ENCODE measurements around the gene GPS1.

GPS1 gene

DNA sequence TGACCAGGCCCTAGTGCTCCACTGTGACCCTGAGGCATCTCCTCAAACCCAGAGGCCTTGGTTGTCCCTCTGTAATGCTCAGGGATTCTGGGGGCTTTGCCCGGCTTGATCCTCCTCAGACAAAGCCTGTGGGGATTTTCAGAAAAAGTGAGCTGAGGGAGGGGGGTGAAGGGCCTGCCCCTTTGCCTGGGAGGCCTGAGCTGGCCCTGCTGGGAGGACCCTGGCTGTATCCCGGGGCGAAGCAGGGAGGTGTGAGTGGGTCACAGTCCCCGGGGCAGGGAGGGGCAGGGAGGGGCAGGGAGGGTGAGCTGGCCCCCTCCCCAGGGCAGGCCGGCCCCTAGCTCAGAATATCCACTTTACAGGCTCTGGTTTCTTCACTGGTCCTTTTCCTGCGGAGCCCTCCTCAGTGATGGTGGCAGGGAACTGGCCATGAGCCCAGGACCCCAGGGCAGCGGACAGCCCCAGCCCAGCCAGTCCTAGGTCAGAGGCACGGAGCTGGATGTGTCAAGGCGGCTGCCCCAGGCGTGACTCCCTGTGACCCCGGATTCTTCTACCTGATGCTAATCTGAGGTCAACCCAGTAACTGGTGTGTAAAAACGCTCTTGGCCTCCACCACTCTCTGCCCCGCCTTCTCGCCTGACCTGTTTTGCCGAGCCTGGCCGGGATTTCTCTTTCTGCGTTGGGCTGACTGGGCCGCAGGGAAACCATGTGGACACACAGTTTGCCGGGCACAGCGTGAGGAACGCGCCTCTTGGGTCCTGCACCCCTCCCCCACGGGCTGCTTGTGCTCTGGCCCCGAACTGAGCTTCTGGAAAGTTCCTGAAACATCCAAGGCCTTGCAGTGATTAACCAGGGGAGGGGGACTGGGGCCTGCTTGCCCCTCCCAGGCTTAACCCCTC is 52.1 kb downstream of the GPS1 start:
- no peak for DNase-seq (ENCODE audit: low spot score)

DNA sequence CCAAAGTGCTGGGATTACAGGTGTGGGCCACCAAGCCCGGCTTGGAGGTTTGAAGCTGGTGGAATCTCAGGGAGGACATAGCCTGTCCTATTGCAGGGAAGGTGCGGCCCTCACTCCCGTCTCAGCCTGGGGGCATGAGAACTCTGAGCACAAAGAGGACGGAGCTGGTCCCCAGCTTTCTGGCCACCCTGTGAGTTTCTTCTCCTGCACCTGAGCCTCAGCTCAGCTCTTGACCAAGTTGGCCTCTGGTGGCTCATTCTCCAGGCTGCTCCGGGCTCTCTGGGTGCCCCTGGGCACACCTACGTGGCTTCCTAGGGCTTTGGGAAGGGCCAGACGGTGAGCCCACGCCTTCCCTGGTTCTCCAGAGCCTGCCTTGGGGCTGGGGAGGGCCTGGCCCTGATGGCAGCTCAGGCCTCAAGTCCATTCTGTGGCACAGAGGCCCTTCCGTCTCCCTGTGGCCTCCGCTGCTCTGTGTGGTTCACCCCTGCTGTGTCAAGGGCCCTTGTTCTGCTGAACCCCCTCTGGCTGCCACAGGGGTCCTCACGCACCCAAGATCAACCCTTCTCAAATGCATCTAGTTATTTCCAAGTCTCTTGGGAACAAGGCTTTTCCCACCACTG is 53.2 kb downstream of the GPS1 start:
- no peak for DNase-seq (ENCODE audit: low spot score)

DNA sequence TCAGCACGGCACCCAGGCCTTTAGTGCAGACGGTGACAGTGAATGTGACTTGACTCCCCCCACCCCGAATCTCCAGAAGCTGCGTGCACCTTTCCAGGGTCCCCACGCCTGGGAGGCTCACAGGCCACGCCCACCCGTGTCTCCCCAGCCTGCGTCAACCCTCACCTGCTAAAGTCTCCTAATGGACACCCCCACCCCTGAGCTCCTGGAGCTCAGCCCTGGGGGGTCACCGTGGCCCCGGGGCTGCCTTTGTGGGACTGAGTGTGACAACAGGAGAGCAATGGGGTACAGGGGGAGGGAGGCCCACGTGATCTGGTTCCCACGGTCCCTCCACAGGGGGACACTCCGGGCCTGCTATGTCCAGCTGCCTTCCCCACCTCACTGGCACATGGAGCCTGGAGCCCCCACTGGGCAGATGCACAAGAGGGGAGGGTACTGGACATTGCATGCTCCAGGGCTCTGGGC is 53.8 kb downstream of the GPS1 start:
- DNase-seq (ENCODE audit: low spot score) = no peak

DNA sequence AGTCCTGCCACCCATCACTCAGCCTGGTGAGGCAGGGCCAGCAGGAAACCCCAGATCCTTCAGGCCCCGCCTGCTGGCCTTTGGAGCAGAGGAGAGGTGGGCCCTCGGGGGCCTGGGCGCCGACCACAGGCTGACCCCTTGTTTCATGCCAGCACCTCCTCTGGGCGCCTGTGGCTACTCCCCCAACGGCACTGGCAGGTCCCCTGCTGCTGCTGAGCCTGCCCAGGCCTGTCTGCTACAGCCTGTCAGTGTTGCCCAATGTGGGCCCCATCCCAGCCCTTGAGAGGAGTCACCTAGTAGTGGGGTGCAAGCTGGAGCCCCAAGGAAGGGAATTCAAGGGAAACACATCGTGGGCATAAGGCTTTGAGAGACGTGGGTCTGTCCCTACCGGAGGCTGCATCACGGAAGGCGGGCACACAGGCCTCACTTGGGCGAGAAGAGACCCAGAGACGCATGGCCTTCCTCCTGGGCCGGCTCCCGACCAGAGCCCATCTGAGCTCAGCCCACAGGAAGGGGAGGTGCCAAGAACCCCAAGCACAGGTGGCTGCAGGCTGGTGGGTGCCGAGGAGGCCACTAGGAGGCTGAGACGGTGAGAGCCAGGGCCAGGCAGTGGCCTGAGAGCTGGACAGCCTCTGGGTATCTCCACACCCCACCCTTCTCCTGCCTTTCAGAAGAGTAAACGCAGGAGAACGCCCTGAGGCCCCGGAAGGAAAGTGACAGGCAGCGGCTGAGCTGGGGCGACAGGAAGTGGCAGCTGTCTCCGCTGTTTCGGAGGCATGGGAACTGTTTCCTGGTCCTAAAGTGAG is 54.4 kb downstream of the GPS1 start:
- no peak for DNase-seq (ENCODE audit: low spot score)

DNA sequence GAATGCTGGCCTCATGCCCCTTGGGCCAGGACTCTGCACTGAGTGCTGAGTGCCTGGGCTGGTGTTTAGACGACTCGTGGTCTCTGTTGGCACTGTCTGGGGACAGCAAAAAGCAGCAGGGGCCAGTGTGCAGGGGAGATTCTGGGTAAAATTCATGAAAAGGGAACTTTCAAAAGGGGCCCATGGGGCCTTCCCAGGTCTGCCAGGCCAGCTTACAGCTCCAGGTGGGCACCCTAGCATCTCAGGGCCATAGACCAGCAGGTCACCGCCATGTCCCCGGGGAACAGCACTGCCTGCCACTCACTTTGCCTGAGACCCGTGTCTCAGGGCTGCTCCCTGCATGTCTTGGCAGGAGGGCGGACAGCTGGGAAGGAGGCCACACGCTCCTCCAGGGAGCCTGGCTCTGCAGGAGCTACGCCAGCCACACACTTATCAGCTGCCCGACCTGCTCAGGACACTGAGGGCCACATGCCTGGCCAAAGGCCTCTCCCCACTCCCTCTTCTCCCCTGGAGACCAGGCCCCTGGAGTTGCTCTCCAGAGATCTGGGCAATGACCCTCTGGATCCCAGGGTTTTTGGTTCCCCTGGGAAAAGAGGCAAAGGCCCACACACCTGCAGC is 55.1 kb downstream of the GPS1 start:
- DNase-seq (ENCODE audit: low spot score) = no peak
